NCI-H510A treated with DMSO at 0.1 percent for 48 hours (cell line): ENCODE data around the gene FKBP4.

Experiments
- DNase-seq: peaks from one replicate; lab custom pipeline; 2025; lab: John Stamatoyannopoulos, UW

Gene FKBP4

GRCh38 chr12:2779281-2779680 is 15.5 kb upstream of the FKBP4 start:
- no peak for DNase-seq

- peak; percentile 47 for DNase-seq
Measured at GRCh38 chr12:2783936-2784600, 10.7 kb upstream of the FKBP4 start.

GRCh38 chr12:2785017-2785416 is 9.8 kb upstream of the FKBP4 start:
- peak; percentile 56 for DNase-seq

- no peak for DNase-seq
Measured at GRCh38 chr12:2791089-2791488, 3.7 kb upstream of the FKBP4 start.

GRCh38 chr12:2792671-2793500 is 1.9 kb upstream of the FKBP4 start:
- no peak for DNase-seq

GRCh38 chr12:2793561-2793960 is 1.2 kb upstream of the FKBP4 start:
- DNase-seq: no peak

GRCh38 chr12:2794191-2794735 is 507 bp upstream of the FKBP4 start:
- no peak for DNase-seq

GRCh38 chr12:2795291-2796186 is 769 bp downstream of the FKBP4 start:
- peak; percentile 38 for DNase-seq

GRCh38 chr12:2796187-2796666 is 1.5 kb downstream of the FKBP4 start:
- no peak for DNase-seq

- DNase-seq: no peak
Measured at GRCh38 chr12:2797721-2798418, 3.1 kb downstream of the FKBP4 start.

GRCh38 chr12:2800046-2800570 is 5.3 kb downstream of the FKBP4 start:
- DNase-seq: no peak

- no peak for DNase-seq
Measured at GRCh38 chr12:2801044-2801783, 6.4 kb downstream of the FKBP4 start.

GRCh38 chr12:2803635-2804392 is 9.0 kb downstream of the FKBP4 start:
- no peak for DNase-seq

- DNase-seq: no peak
Measured at GRCh38 chr12:2804393-2805142, 9.8 kb downstream of the FKBP4 start.

GRCh38 chr12:2805143-2805520 is 10.4 kb downstream of the FKBP4 start:
- DNase-seq: no peak

- DNase-seq: no peak
Measured at GRCh38 chr12:2806700-2807099, 11.9 kb downstream of the FKBP4 start.

- no peak for DNase-seq
Measured at GRCh38 chr12:2811801-2812200, 17.0 kb downstream of the FKBP4 start.

GRCh38 chr12:2812290-2813213 is 17.8 kb downstream of the FKBP4 start, which contains the start of gene ITFG2:
ITFG2 (plus strand) TSS chr12:2812668; CDS start chr12:2812761, 93 bp downstream.
- peak; percentile 98 for DNase-seq
